ENCODE measurements around the gene LOC128125822.

The LOC128125822 gene

DNA sequence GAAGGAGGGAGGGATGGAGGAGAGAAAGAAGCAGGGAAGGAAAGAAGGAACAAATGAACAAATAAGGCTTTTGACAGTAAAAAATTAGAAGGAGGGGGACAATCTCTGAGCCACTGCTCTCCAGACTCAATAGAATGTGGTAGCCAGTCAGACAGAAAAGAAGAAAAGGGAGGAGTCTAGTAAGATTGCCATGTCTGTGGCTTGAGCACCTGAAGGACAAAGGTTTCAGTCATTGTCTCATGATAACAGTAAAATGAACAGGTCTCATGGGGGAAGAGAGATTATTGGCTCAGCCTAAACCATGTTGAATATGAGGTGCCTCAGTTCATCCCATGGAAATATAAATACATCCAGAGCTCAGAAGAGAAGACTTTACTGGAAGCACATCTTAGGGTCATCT is 14.0 kb upstream of the LOC128125822 start:
- DNase-seq = no peak

- DNase-seq = peak; percentile 7
These were observed 11.4 kb upstream of the LOC128125822 start for GRCh38 chr6:63560801-63561287.

DNA sequence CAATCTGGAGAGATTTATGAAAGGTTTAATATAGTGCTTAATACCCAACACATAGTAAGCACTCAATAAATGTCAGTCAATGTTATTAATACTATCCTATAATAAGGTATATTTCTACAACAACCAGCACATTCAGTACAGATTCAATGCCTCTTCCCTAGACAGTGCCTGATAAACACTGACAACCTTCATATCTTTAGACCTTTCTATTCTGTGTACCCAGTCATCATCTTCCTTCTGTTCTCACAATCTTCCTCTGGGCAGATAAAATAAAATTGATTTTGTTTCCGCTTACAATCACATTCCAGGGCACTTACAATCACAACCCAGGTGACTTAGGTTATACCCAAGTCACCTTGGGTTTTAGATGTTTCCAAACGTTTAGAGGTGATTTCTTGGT is 11.0 kb upstream of the LOC128125822 start:
- no peak for DNase-seq

DNA sequence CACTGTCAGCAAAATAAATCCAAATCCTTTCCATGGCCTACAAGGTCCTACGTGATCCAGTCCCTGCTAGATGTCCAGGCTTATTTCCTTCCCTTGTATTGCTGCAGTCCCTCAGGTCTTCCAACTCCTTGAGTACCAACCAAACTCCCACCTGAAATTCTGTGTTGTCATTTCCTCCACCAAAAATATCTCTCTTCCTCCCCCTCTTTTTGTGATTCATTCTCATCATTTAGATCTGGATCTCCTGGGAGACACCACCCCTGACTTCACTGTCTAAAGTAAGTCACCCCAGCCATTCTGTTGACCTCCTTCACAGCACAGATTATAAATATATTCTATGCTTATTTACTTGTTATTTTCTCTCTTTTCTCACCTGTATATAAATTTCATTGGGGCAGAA is 9.0 kb upstream of the LOC128125822 start:
- DNase-seq = no peak

GRCh38 chr6:63565058-63565726 is 7.1 kb upstream of the LOC128125822 start:
- no peak for DNase-seq

GRCh38 chr6:63565727-63566596 is 6.3 kb upstream of the LOC128125822 start:
- DNase-seq = peak; percentile 15

GRCh38 chr6:63567966-63568365 is 4.3 kb upstream of the LOC128125822 start:
- no peak for DNase-seq

GRCh38 chr6:63571361-63572043 is 778 bp upstream of the LOC128125822 start:
- DNase-seq = peak; percentile 57

DNA sequence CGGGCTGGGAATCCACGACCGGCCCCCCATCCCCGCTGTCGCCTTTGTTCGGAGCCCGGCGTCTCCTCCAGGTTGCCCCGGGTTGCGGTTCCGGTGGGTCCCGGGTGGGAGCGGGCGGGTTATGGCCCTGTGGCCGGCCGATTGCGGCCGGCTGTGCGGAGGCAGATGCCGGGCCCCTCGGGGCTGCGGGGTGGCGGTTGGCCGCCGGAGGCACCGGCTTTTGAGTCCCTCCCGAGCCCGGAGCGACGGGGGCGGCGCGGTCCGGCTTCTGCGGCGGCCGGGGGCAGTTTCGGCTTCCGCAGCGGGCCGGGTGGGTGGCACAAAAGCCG is 431 bp downstream of the LOC128125822 start:
- DNase-seq = no peak

GRCh38 chr6:63573076-63573898 is 1.0 kb downstream of the LOC128125822 start:
- peak; percentile 62 for DNase-seq

- DNase-seq = peak; percentile 67
These were observed 1.7 kb downstream of the LOC128125822 start for GRCh38 chr6:63573899-63574553.

DNA sequence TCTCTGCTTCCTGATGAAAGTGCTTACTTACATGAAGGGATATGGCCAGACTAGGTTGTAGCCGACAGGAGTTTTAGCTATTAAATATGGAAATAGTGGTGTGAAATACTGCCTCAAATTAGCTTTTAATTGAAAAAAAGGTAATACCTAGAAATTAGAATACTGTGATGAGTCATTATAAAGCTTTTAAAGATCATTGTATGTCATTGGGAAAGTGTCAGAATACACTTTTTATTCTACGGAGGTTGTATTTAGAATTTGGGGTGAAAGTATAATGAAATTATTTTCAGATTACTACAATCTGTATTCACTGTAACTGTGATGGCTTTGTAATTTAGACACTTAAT is 2.2 kb downstream of the LOC128125822 start:
- DNase-seq = no peak

GRCh38 chr6:63576147-63576772 is 4.0 kb downstream of the LOC128125822 start:
- DNase-seq = no peak

- DNase-seq = no peak
These were observed 4.9 kb downstream of the LOC128125822 start for GRCh38 chr6:63576985-63577712.

DNA sequence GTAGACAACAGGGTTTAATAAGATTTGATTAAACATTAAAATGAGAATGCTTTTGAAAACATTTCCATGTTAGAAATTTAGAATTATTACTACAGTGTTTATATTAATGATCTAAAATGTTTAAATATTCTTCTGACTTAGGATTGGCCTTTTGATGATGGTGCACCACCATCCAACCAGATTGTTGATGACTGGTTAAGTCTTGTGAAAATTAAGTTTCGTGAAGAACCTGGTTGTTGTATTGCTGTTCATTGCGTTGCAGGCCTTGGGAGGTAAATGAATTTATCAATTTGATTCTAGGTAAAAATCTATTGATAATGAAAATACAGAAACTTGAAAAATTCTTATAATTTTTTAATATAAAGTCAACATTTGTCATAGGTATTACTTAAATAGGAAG is 6.5 kb downstream of the LOC128125822 start:
- no peak for DNase-seq

DNA sequence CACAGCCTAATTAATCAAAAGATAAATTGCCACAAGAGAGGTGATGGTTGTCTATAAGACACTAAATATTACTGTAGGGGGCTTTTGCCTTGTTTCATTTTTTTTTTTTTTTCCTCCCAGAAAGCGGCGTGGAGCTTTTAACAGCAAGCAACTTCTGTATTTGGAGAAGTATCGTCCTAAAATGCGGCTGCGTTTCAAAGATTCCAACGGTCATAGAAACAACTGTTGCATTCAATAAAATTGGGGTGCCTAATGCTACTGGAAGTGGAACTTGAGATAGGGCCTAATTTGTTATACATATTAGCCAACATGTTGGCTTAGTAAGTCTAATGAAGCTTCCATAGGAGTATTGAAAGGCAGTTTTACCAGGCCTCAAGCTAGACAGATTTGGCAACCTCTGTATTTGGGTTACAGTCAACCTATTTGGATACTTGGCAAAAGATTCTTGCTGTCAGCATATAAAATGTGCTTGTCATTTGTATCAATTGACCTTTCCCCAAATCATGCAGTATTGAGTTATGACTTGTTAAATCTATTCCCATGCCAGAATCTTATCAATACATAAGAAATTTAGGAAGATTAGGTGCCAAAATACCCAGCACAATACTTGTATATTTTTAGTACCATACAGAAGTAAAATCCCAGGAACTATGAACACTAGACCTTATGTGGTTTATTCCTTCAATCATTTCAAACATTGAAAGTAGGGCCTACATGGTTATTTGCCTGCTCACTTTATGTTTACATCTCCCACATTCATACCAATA is 7.8 kb downstream of the LOC128125822 start:
- DNase-seq = no peak

DNA sequence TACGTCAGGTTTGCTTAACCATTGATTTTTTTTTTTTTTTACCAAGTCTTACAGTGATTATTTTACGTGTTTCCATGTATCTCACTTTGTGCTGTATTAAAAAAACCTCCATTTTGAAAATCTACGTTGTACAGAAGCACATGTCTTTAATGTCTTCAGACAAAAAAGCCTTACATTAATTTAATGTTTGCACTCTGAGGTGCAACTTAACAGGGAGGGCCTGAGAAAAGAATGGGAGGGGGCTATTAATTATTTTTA is 8.4 kb downstream of the LOC128125822 start:
- DNase-seq = no peak

DNA sequence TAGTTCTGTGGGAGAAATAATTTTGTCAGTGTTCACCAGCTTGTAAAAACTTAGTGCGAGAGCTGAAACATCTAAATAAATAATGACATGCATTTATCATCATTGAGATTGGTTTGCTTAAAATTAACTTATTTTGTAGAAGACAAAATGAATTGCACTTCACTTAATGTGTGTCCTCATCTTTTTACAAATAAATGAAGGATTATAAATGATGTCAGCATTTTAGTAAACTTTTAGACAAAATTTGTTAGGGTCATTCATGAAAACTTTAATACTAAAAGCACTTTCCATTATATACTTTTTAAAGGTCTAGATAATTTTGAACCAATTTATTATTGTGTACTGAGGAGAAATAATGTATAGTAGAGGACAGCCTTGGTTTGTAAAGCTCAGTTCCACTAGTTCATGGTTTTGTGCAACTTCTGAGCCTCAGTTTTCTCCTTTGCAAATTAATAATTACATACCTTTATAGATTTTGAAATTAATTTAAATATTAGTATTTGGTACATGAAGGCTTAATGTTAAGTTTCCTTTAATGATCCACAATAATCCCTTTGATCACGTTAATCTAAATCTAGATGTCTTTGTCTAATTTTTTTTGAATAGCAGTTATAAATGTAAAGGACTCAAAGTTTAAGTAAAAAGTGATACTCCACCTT is 9.2 kb downstream of the LOC128125822 start:
- DNase-seq = no peak

DNA sequence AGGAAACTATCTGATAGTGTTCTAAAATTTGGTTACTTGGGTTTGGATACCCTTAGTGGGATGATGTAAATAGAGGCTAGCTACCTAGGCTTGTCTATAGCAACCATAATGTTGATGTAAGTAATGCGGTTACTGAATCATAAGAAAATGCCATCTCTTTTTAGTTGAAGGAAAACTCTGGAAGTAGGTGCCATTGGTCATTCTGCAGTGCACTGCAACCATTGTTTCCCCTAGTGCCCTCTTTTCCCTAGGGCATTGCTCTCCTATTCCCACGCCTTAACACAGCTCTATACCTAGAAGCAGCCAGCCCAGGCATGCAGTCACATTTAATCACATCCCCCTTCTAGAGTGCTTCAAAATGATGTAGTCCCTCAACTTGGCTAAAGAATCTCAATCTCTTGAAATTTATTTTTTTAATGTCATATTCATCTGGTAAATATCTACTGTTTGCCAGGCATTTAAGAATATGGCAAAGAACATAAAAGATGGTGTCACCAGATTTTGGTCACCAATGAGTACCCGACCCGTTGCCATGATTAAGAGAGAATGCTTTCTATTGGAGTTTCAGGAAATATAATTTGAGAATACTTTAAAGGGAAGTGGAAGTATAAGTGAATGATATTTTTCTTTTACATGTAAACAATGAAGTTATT is 10.4 kb downstream of the LOC128125822 start:
- DNase-seq = no peak
